Endothelial cell of umbilical vein (primary cell): Measurements from ENCODE around the gene CSGALNACT2. TPM values are rescaled to one million over a fixed set of nuclear protein-coding genes. Genes with fewer than 3 reads are reported as not detected.

ENCODE experiments used
- BruUV-seq: library from RNA; stranded (reverse); fragments of 400-500 nt; replicated peaks from 2 replicates; lab custom pipeline; 2021; lab: Mats Ljungman, UMichigan
- CTCF ChIA-PET: fragments of 300-600, 350-600 bp; sonication (Branson Sonifier 250); formaldehyde crosslinking; loops from one replicate; lab custom pipeline; 2021; ENCODE audit warnings: antibody characterized with exemption, inconsistent platforms; lab: Charles Lee
- POLR2A ChIA-PET: fragments of 300-600, 350-600 bp; sonication (Branson Sonifier 250); formaldehyde crosslinking; loops from one replicate; lab custom pipeline; 2021; ENCODE audit warnings: antibody characterized with exemption, inconsistent platforms; lab: Charles Lee
- DNase-seq: peaks from one replicate; pipeline ENCODE4 v3.0.0-alpha.2; 2011; ENCODE audit warnings: low read depth, low spot score
- FAIRE-seq: peaks from 2 replicates; lab custom pipeline; 2011; peaks lifted over from hg19 to GRCh38; lab: Jason Lieb, UNC
- H2AFZ ChIP-seq: 2 replicates; pipeline ENCODE4 v1.6.0; 2012; ENCODE audit warnings: low read depth, low read length, control low read depth, inconsistent platforms
- H3K27ac ChIP-seq: 2 replicates; pipeline ENCODE4 v1.5.1; 2011; ENCODE audit warnings: low read depth, mild to moderate bottlenecking, control low read depth, low read length, moderate library complexity; ENCODE audit not compliant: insufficient read depth
- H3K27me3 ChIP-seq, 2 experiments: 2 replicates each; pipeline versions ENCODE4 v1.6.0 to v1.6.1; 2011; ENCODE audit warnings: low read length in 2 of 2, mixed read lengths in 1 of 2; ENCODE audit not compliant: control insufficient read depth in 2 of 2, insufficient read depth in 2 of 2
- H3K36me3 ChIP-seq, 2 experiments: 2 replicates in 1 of 2; 3 replicates in 1 of 2; pipeline ENCODE4 v1.5.1; 2011; ENCODE audit warnings: low read length in 2 of 2, mild to moderate bottlenecking in 1 of 2, moderate library complexity in 1 of 2; ENCODE audit not compliant: control insufficient read depth in 2 of 2, insufficient read depth in 2 of 2; ENCODE audit errors: extremely low read depth in 1 of 2
- H3K4me1 ChIP-seq: 3 replicates; pipeline ENCODE4 v1.5.1; 2011; ENCODE audit warnings: mild to moderate bottlenecking, low read length; ENCODE audit not compliant: control insufficient read depth, insufficient read depth; ENCODE audit errors: extremely low read depth
- H3K4me2 ChIP-seq: 2 replicates; pipeline ENCODE4 v1.6.1; 2011; ENCODE audit warnings: low read length, control low read depth, mixed read lengths; ENCODE audit not compliant: insufficient read depth
- H3K4me3 ChIP-seq, 3 experiments: fragments of 200-600 bp in 1 of 3; sonication (generic), shearing (Covaris generic) in 1 of 3; replicated peaks in 1 of 3; 2 replicates each; pipeline ENCODE4 v1.5.1; 2011 to 2016; ENCODE audit warnings: control low read depth in 3 of 3, low read length in 3 of 3, mild to moderate bottlenecking in 2 of 3, inconsistent platforms in 1 of 3, low read depth in 1 of 3, moderate library complexity in 1 of 3; ENCODE audit not compliant: insufficient read depth in 1 of 3
- H3K79me2 ChIP-seq: 2 replicates; pipeline ENCODE4 v1.6.0; 2012; ENCODE audit warnings: low read length, inconsistent platforms; ENCODE audit not compliant: control insufficient read depth, insufficient read depth
- H3K9ac ChIP-seq: replicated peaks from 2 replicates; pipeline ENCODE3; 2011; ENCODE audit warnings: low read length, control low read depth; ENCODE audit not compliant: insufficient read depth; ENCODE audit errors: extremely low read depth
- H3K9me1 ChIP-seq: replicated peaks from 3 replicates; pipeline ENCODE4 v1.6.0; 2011; ENCODE audit warnings: mild to moderate bottlenecking, low read length; ENCODE audit not compliant: control insufficient read depth, insufficient read depth; ENCODE audit errors: extremely low read depth
- H3K9me3 ChIP-seq: replicated peaks from 2 replicates; pipeline ENCODE4 v1.5.1; 2012; ENCODE audit warnings: low read length, inconsistent platforms; ENCODE audit not compliant: control insufficient read depth, insufficient read depth
- H4K20me1 ChIP-seq: replicated peaks from 2 replicates; pipeline ENCODE3; 2011; ENCODE audit warnings: mild to moderate bottlenecking, low read length; ENCODE audit not compliant: control insufficient read depth, insufficient read depth; ENCODE audit errors: extremely low read depth
- CTCF ChIP-seq, 2 donors: IDR thresholded peaks; 1 replicate in 1 of 2; 2 replicates in 1 of 2; pipeline ENCODE4 v1.5.1; 2011; ENCODE audit warnings: low read length in 2 of 2, mild to moderate bottlenecking in 2 of 2, moderate library complexity in 2 of 2, control low read depth in 1 of 2, inconsistent platforms in 1 of 2, low read depth in 1 of 2; ENCODE audit not compliant: insufficient read depth in 1 of 2; ENCODE audit errors: extremely low read depth in 1 of 2
- EZH2 ChIP-seq: IDR thresholded peaks from 2 replicates; pipeline ENCODE4 v1.6.1; 2012; ENCODE audit warnings: borderline replicate concordance, low read depth, mild to moderate bottlenecking, moderate library complexity, low read length, inconsistent platforms; ENCODE audit not compliant: severe bottlenecking
- FOS ChIP-seq: IDR thresholded peaks from 2 replicates; pipeline ENCODE4 v1.6.1; 2011; ENCODE audit warnings: mild to moderate bottlenecking, low read length, moderate library complexity, borderline replicate concordance; ENCODE audit not compliant: insufficient read depth
- GATA2 ChIP-seq: IDR thresholded peaks from 2 replicates; pipeline ENCODE4 v1.7.0; 2011; ENCODE audit warnings: low read depth, mild to moderate bottlenecking, moderate library complexity, mixed read lengths, low read length; ENCODE audit not compliant: insufficient read length, insufficient read depth
- JUN ChIP-seq: IDR thresholded peaks from 2 replicates; pipeline ENCODE4 v1.6.1; 2011; ENCODE audit warnings: borderline replicate concordance, low read depth; ENCODE audit not compliant: insufficient read length, insufficient read depth
- MAX ChIP-seq: IDR thresholded peaks from 2 replicates; pipeline ENCODE4 v1.6.1; 2011; ENCODE audit not compliant: insufficient read depth, insufficient read length
- MYC ChIP-seq: IDR thresholded peaks from one replicate; pipeline ENCODE4 v1.6.1; 2011; ENCODE audit warnings: mild to moderate bottlenecking, low read depth, low read length
- POLR2A ChIP-seq: IDR thresholded peaks from 2 replicates; pipeline ENCODE4 v1.6.1; 2012; ENCODE audit warnings: low read depth, mild to moderate bottlenecking, control low read depth, low read length
- POLR2AphosphoS5 ChIP-seq: IDR thresholded peaks from 2 replicates; pipeline ENCODE4 v1.6.1; 2012; ENCODE audit warnings: low read depth, mild to moderate bottlenecking, control low read depth, low read length, moderate library complexity; ENCODE audit not compliant: insufficient read depth
- dilution Hi-C: fragments of 300-500 bp; cut with MboI; formaldehyde crosslinking; loops from one replicate; pipeline ENCODE4 v1.15.0; 2019; ENCODE audit warnings: low sequenced_read_pairs; ENCODE audit not compliant: extremely low pct_ligation_motif_present
- intact Hi-C: fragments of 100-400 bp; cut with micrococcal nuclease; formaldehyde crosslinking; loops from one replicate; pipeline ENCODE4 v1.10.0; 2022
- polyA plus RNA-seq, 4 experiments: library from polyadenylated mRNA; depleted of rRNA in 3 of 4; stranded (reverse) in 3 of 4; unstranded in 1 of 4; fragments of >200 nt; gene quantifications; 2 replicates each; pipeline versions ENCODE4 v1.2.1 to v1.2.3, GENCODE V29; 2011 to 2012; ENCODE audit warnings: missing spikeins in 1 of 4
- total RNA-seq: library from RNA; stranded (reverse); gene quantifications from 2 replicates; pipeline ENCODE4 v1.2.3, GENCODE V29; 2021

CSGALNACT2 gene
- total and polyA plus RNA-seq, 2 donors (not counting 3 experiments of a cell fraction or from before 2014, with no cell fraction given), result 9.7 to 17.7 TPM

- no TSS peak for BruUV-seq
- Histone ChIP-seq H3K27me3 (no peaks in the 10 kb centered on the region), H3K4me1 (no peaks in the 10 kb centered on the region), H3K9me3 (no peaks in the 10 kb centered on the region), H4K20me1 (no peaks in the 10 kb centered on the region), H3K79me2 (no peaks in the 10 kb centered on the region), H2AFZ (peak overlapping the region; percentile 80), H3K4me2 (peak overlapping the region; percentile 54), H3K36me3 (no peaks in the 10 kb centered on the region), H3K9me1 (no peaks in the 10 kb centered on the region), H3K9ac (no peak overlapping the region), H3K4me3 (peak overlapping the region in 2 of 3 experiments; percentile 24 to 31), H3K27ac (no peak overlapping the region)
- dilution Hi-C loops (no loop called here), intact Hi-C loops (loop anchor here (1.0 to 5.0 kb wide), 4 partner anchors 55 to 335 kb away; partner anchors contain the start of gene CSGALNACT2)
- no peak for DNase-seq
- TF ChIP-seq CTCF (IDR thresholded peaks at IDR 0.05; ENCODE audit: extremely low read depth in 1 of 2, insufficient read depth in 1 of 2, low read depth in 1 of 2, low read length in 2 of 2) (peak; percentile 59 to 70), POLR2A (no peak)
- CTCF ChIA-PET, result interaction anchor here (0.6 to 2.3 kb wide), 16 partner anchors 9 to 91 kb away, joined by 3 to 13 read pairs (median 4); no protein-coding TSS in a partner anchor
- peak; percentile 79 for FAIRE-seq
- POLR2A ChIA-PET, result interaction anchor here (0.7 kb wide), 1 partner anchor 148 kb away, joined by 3 read pairs; no protein-coding TSS in a partner anchor
Observed at GRCh38 chr10:43202224-43202656, 64.0 kb downstream of the CSGALNACT2 start.

GRCh38 chr10:43202657-43203447, 64.6 kb downstream of the CSGALNACT2 start:
- Histone ChIP-seq H3K9ac (no peak overlapping the region), H3K36me3 (no peaks in the 10 kb centered on the region), H3K4me1 (no peaks in the 10 kb centered on the region), H3K27ac (no peak overlapping the region), H3K9me3 (no peaks in the 10 kb centered on the region), H3K79me2 (no peaks in the 10 kb centered on the region), H3K4me3 (peak overlapping the region in 2 of 3 experiments; percentile 24 to 31), H2AFZ (peak overlapping the region; percentile 81), H3K27me3 (no peaks in the 10 kb centered on the region), H3K9me1 (no peaks in the 10 kb centered on the region), H4K20me1 (no peaks in the 10 kb centered on the region), H3K4me2 (peak overlapping the region; percentile 54)
- intact Hi-C loops, result loop anchor here (1.0 to 5.0 kb wide), 4 partner anchors 54 to 336 kb away; partner anchors contain the start of gene CSGALNACT2
- DNase-seq (no peak), FAIRE-seq (no peak)
- no TSS peak for BruUV-seq
- CTCF ChIA-PET, result interaction anchor here (0.6 to 2.9 kb wide), 19 partner anchors 10 to 146 kb away, joined by 3 to 30 read pairs (median 4); no protein-coding TSS in a partner anchor
- dilution Hi-C loops, result no loop called here
- POLR2A ChIA-PET, result interaction anchor here (0.6 to 0.7 kb wide), 2 partner anchors 9 to 149 kb away, joined by 3 read pairs; no protein-coding TSS in a partner anchor
- TF ChIP-seq MYC (no peak), POLR2A (no peak), FOS (no peak), MAX (no peak), POLR2AphosphoS5 (no peak), EZH2 (no peak), GATA2 (no peak), CTCF (IDR thresholded peaks at IDR 0.05; ENCODE audit: extremely low read depth in 1 of 2, insufficient read depth in 1 of 2, low read depth in 1 of 2, low read length in 2 of 2) (no peak), JUN (no peak)
